Measurements from ENCODE around the gene TMEM229A. TPM values are rescaled to one million over a fixed set of nuclear protein-coding genes. Genes with fewer than 3 reads are reported as not detected.
"Not testable (repeated sequence)": the region's sequence is repeated elsewhere in the genome, so short reads cannot be mapped to it uniquely, and the experiment has no call there.

Gene TMEM229A
- not detected in 2 replicates for total RNA-seq

DNA sequence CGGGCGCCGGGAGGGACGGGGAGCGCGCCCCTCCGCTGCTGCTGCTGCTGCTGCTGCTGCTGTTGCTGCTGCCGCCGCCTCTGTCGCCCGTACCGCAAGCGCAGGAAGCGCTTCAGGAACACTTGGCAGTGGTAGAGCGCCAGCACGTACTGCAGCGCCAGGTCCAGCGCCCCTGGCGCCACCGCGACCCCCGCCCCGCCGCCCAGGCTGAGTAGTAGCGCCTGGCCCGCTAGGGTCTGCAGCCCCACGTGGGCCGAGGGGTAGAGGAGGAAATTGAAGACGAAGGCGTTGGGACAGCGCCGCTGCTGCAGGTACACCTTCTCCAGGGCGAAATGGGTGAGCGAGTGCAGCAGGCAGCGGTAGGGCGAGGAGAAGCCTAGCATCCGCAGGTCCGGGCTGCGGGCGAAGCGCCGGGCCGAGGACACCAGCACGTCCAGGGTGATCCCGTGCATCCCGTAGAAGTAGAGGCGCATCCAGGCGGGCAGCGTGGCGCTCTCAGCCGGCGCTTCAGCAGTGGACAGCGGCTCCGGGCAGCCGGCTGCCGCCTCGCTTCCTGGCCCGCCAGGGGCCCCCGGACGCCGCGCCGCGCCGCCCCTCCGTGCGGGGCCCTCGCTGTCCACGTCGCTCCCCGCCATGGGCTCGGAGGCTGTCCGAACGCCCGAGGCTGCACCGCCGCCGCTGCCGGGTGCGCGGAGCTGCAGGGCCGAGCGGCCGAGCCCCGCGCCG is at the start of gene TMEM229A:
Gene TMEM229A (minus strand): TSS at position 699 of the 726 bp plus-strand sequence. CDS start 64 bp downstream, at position 635.
- peak; percentile 16 to 66 for DNase-seq (ENCODE audit: low read depth in 2 of 2)

DNA sequence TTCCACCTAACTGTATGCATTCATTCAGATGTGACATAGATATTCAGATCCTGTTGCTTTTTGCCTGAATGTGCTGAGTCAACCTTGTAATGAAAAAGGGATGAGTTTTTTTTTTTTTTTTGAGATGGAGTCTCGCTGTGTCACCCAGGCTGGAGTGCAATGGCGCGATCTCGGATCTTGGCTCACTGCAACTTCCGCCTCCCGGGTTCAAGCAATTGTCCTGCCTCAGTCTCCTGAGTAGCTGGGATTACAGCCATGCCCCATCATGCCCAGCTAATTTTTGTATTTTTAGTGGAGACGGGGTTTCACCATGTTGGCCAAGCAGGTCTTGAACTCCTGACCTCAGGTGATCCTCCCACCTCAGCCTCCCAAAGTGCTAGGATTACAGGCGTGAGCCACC is 49.4 kb upstream of the TMEM229A start:
- DNase-seq (ENCODE audit: low read depth in 2 of 2) = not testable (repeated sequence)

DNA sequence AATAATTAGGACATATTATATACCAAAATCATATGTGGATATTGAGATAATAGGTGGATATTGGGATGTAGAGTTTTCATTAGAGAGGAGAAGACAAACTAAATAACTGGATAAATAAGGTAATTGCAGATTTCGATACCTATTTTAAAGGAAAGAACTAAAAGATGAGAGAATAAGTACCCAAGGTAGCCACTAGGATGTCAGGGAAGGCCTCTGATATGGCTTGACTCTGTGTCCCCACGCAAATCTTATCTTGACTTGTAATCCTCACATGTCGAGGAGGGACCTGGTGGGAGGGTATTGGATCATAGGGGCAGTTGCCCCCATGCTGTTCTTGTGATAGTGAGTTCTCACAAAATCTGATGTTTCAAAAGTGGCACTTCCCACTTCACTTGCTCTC is 44.7 kb upstream of the TMEM229A start:
- no peak for DNase-seq (ENCODE audit: low read depth in 2 of 2)

DNA sequence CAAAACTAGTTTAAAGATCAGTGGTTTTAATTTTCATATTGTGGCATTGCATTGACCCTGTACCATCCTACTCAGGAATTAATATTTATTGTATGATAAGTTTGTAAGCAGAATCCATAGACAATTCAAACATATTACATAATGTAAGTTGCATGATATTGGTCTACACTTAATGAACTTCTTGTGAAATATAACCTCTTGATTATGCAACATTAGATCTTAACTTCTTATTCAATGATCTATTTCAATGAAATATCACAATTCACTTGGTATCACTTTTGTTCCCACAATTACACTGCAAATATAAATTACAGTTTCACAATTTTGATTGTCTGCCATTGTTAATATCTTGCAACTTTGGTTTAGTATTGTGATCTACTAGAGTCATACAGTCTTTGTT is 44.0 kb upstream of the TMEM229A start:
- no peak for DNase-seq (ENCODE audit: low read depth in 2 of 2)

DNA sequence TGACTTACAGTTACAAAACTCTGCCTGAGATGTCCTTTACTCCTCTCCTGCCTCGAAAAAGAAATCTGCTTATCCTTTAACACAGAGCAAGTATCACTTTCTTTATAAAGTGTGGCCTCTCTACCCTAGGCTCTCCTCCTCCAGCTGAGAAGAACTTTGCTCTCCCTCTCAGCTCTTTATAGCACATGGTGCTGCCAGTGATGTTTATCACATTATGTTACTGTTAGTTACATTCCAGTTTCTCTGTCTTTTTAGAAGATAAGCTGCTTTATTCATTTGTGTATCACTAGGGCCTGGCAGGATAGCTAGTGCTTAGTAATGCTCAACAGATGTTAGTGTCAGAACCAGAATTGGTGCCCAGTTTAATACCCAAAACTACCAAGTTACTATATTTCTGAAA is 41.1 kb upstream of the TMEM229A start:
- DNase-seq (ENCODE audit: low read depth in 2 of 2) = no peak

DNA sequence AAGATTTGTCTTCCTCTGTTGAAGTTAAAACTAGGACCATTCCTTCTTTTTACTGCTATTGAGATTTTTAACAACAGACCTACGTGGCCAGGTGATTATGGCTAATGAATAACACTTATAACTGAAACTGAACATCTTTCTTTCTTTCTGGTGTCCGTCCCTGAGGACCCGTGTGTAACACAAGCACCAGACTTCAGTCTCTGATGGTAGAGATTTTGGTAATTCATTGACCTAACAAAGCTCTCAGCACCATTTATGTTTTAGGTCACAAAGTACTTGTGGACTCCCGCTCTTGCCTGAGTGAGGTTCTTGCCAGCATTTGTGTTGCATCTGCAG is 40.4 kb upstream of the TMEM229A start:
- DNase-seq (ENCODE audit: low read depth in 2 of 2) = no peak

DNA sequence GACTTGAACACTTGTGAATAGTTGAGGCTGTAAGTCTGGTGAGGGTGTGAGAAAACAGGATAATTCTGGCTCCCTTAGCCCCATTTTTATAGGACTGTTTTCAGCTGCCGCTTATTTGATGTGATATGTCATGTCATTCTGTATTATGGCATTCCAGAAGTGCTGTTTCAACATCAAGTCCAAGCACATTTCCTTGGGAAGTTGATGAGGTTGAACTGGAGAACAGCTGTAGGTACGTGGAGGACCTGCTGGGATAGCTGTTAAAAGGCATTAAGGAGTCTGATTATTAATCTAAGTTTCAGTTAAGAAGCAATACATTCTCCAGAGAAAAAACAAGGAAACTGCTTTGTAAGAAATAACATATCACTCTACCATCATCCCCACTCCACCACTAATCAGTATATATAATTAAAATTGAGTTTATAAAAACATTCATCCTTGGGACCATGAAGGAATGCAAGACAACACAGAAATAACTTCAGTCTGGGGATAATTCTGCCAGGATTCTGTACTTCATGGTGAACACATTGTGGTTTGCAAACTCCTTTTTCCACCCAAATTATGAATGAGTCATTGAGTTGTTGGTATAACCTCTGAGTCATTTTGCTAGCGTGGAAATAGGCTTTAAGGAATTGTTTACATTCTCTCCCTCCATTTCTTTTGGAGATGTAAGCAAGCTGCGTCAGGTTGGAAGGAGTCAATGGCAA is 39.9 kb upstream of the TMEM229A start:
- peak in 1 of 2 donors; percentile 74 for DNase-seq (ENCODE audit: low read depth in 2 of 2)

DNA sequence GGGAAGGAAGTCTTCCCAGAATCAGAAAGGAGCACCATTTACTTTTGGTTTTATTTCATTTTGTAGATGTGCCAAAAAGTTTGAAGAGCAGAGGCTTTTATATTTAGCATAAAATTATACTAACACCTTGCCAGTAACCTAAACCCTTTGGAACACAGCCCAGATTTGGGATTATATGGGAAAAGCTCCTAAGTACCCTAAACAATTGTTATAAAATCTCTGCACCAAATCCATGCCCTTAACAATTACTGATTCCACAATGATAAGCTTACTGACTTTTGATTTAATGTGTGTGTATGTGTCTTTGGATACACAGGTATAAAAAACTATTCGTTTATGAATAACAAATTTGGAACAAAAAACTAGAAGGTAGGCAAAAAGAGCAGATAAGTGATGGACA is 39.0 kb upstream of the TMEM229A start:
- no peak for DNase-seq (ENCODE audit: low read depth in 2 of 2)

DNA sequence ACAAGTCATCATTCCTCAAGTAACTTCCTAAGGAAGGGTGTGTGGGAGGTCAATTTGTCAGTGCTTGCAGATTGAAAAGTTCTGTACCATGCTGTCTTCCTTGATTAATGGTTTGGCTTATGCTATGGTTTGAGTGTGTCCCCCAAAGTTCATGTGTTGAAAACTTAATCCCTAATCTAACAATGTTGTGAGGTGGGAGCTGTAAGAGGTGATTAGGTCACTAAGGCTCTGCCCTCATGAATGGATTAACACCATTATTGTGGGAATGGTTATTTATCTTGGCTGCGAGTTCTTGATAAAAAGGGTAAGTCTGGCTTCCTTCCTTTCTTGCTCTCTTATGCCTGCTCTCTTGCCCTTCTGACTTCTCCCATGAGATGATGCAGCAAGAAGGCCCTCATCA is 29.3 kb upstream of the TMEM229A start:
- no peak for DNase-seq (ENCODE audit: low read depth in 2 of 2)

DNA sequence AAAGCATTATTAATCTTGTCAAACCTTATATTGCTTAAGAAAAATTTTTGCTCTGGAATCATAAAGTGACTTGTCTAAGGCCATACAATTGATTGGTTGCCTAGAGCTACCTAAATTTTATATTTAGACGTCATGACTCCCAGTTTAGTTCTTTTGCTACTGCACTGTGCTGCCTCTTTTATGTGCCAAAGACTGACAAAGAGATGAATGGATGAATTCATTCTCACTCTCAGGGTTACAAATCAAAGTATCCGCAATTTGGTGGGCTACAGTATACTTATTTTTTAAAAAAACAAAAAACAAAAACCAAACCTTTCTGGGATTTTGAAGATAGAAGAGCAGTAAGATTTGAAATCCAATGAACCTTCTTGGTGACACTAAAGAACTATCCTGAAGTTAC is 27.7 kb upstream of the TMEM229A start:
- DNase-seq (ENCODE audit: low read depth in 2 of 2) = no peak

DNA sequence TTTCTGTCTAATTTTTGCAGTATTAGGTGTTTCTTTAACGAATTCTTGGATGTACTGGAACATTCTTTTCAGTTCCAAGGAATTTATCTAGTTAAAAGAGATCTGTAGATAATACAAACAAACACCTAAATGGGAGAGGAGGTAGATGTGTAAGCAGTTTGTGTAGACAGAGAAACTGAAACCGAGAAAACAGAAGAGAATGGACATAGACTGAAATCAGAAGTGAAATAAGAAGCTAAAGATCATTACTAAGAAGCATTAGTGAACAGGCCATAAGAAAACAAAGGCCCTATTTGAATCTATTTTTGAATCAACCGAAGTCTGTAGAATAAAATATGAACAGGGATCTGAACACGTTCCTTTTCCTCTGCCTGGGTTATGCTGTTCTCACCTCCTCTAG is 26.5 kb upstream of the TMEM229A start:
- DNase-seq (ENCODE audit: low read depth in 2 of 2) = no peak

DNA sequence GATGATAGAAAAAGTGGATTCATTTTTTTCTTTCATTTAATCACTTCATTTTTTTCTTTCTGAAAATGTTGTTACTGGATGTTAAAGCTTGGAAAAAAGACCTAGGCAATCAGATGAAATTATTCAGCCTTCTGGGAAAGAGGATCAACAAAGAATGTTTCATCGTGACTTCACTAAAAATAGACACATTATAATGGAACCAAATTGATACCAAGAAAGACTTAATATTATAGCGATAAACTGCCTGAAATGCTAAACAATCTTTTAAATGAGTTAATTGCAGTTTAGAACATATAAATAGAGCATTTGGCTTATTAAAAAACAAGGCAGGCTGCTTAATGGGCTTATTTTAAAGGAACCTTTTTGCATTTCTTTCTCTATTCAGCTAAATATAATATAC is 25.6 kb upstream of the TMEM229A start:
- DNase-seq (ENCODE audit: low read depth in 2 of 2) = no peak

DNA sequence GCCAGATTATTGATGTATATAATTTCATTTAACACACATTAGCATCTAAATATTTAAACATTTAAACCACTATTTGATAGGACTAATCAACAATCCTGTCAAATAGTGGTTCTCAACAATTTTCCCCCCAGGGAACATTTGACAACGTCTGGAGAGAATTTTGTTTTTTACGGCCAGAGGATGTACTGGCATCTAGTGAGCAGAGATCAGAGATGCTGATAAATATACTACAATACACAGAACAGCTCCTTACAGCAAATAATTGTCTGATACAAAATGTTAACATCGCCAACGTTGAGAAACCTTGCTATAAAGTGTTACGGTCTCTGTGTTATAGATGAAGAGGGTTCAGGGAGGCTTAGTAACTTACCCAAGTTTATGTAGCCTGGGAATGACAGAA is 25.0 kb upstream of the TMEM229A start:
- DNase-seq (ENCODE audit: low read depth in 2 of 2) = no peak

DNA sequence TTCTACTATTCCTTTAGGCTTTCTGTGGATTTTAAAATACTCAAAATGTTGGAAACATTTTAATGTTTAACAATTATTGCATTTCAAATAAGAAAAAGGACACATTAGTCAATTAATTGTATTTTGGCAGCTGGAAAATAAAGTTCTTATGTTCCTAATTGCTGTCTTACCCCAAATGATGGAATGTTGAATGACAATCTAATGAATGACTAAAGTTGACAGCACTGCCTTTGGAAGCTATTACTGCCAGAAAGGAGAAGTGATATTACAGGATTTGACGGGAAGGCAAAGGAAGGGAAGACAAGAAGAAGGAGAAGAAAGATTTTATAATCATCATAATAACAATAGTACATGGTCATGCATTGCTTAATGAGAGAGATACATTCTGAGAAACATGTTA is 23.4 kb upstream of the TMEM229A start:
- DNase-seq (ENCODE audit: low read depth in 2 of 2) = no peak

DNA sequence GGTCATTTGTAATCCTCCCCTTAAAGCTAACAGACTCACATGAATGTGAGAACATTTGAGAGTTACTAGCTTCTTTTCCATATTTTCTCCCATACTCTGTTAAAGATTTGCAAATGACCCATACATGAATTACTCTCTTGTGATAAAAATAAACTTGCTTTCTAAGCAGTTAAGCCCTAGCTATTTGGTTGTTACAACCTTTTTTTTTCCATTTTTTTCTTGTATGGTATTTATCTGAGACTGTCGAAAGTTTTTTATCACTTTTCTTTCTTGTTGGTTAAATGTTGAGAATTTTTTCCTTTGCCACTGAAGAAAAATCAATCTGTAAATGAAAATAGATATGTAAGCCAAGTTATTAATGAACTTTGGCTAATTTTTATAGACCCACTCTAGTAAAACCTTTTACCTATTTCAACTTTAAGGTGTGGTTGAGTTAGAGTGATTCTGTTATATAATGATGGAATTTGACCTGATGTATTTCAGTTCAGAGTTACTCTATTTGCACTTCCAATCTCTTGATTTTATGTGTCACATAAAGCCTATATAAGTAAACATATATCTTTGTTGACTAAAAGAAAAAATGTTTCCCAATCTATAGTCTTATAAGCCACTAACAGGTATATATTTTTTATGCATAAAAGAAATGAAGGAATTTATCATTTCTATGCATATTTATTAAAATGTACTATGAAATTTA is 19.0 kb upstream of the TMEM229A start:
- DNase-seq (ENCODE audit: low read depth in 2 of 2) = no peak

DNA sequence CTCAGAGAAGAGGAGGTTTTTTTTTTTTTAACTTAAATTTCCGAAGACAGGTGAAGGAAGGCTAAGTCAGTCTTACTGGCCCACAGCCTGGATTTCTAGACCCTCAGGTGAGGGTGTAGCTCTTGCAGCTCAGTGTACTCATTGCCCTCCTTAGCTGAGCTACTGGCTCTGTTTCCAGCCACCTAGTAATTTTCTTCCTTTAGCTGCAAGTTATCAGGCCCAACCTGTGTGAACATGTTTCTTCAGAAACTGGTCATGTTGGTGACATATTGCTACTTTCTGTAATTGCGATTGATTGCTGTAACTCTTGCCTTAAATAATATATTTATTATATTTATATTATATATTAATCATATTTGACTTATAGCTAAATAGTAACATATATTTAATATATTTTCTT is 10.0 kb upstream of the TMEM229A start:
- DNase-seq (ENCODE audit: low read depth in 2 of 2) = no peak

DNA sequence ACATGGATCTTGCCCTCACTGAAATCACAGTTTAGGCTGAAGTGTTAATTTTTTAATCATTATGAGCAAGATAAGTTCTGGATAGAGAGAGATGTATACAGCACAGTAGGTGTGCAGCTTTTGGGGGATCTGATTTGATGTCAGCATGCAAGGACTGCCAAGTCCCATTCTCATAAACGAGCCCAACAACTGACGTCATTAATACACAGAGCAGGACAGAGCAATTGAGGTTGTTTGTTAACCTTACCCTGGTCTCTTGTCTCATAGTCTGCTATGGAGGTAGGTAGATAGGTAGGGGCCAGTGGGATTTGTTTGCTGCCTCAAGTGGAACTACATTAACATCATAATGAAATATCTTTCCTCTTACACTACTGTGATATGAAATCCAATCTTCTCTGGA is 8.6 kb upstream of the TMEM229A start:
- DNase-seq (ENCODE audit: low read depth in 2 of 2) = no peak

DNA sequence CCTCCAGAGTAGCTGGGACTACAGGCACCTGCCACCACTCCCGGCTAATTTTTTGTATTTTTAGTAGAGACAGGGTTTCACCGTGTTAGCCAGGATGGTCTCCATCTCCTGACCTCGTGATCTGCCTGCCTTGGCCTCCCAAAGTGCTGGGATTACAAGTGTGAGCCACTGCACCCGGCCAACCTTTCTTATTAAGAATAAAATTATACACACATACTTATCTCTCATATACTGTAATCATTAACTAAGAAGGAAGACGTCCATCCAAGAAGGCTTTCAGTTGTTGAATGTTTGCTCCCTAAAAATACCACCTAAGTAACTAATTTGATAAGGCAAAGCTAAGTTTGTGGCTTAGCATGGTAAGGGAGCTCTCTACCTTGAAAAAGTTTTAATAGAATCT is 5.0 kb upstream of the TMEM229A start:
- DNase-seq (ENCODE audit: low read depth in 2 of 2) = not testable (repeated sequence)

DNA sequence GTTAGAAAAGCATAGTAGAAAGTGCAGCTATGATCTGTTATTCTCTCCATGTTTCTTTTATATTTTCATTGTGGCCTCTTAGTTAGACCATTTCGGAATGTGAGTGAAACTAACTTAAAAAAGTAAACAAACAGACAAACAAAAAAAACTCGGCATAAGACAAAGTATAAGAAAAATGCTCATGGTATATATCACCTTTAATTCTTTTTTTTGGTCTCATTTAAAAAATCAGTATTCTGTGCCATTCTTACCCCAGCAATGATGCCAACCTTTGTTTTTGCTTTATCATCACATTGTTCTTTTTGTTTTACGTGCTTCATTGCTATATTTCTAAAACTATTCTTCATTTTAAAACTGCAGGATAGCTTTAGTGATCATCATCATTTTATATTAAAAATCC is 2.8 kb upstream of the TMEM229A start:
- DNase-seq (ENCODE audit: low read depth in 2 of 2) = no peak

DNA sequence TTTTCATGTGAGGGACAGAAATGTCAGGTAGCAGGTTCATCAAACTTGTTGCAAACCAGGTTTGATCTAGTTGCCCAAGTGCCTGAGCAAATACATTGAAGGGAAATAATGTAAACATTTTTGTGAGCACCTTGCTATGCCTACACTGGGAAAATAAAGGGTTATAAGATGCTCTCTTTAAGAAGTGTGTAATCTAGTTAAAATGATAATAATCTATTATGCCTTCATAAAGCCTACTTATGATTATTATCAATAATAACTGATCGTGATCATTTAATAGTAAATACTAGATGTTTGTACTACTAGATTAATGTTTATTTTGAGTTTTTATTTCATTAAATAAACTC is 1.9 kb upstream of the TMEM229A start:
- no peak for DNase-seq (ENCODE audit: low read depth in 2 of 2)

DNA sequence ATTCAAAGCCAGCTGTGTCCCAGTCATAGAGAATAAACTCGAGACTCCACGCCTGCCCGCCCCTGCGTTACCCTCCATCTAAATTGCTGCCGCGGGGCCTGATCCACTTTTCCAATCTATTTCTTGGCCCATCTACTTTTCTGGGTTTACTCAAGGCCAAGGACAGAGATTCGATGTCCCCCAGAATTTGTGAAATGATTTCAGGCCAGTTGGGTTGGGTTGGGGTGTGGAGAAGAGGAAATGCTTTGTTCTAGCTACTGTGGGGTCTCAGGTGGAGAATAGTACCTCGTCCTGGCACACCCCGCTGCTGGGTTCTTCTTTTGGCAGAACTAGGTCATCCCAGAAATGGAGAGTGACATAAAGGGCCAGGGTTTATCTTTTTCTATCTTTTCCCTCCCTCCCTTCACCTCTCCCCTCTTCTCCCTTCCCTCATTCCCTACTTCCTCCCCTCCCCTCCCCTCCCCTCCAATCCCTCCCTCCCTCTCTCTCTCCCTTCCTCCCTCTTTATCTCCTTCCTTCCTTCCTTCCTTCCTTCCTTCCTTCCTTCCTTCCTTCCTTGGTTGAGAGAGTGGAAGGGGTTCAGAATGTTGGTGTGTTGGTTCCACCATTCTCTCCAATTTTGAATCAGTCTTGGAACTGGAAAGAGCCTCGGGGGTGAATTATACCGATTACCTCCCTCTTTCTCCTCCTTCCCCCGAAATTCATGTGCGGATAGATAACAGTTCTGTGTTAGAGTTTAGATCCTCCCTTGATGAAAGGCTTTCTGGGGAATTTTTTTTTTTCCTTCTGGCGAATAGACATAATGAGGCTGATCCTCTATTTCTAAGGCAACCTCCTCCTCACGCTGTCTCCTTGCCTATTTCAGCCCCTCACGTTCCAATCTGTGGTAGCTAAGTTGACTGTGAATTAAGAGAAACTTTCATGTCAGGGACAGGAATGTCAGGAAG is 1.2 kb upstream of the TMEM229A start:
- DNase-seq (ENCODE audit: low read depth in 2 of 2) = no peak
